ENCODE results near the gene SLFN5. TPM values are rescaled to one million over a fixed set of nuclear protein-coding genes. Genes with fewer than 3 reads are reported as not detected.

The SLFN5 gene
- total and polyA plus RNA-seq, 2 of the 4 experiments (the other 2 are of a cell fraction), result 13.0 to 48.9 TPM

Other genes with a start within 250 kb of the SLFN5 start
- gene RFFL, start 179.4 kb upstream of the SLFN5 start, total RNA-seq (2012; rRNA removed), result 19.2 and 20.8 TPM in 2 replicates
- gene RFFL, start 179.4 kb upstream of the SLFN5 start, polyA plus RNA-seq (2012; rRNA removed), result 9.9 and 11.6 TPM in 2 replicates
- gene RAD51D, start 123.2 kb upstream of the SLFN5 start, total RNA-seq (2012; rRNA removed), result 9.7 and 12.7 TPM in 2 replicates
- gene RAD51D, start 123.2 kb upstream of the SLFN5 start, polyA plus RNA-seq (2012; rRNA removed), result 8.8 and 10.8 TPM in 2 replicates
- gene FNDC8, start 121.5 kb upstream of the SLFN5 start, total RNA-seq (2012; rRNA removed), result not detected in 2 replicates
- gene FNDC8, start 121.5 kb upstream of the SLFN5 start, polyA plus RNA-seq (2012; rRNA removed), result not detected in 2 replicates
- 23.7 and 24.4 TPM in 2 replicates for gene NLE1, start 100.8 kb upstream of the SLFN5 start, total RNA-seq (2012; rRNA removed)
- gene NLE1, start 100.8 kb upstream of the SLFN5 start, polyA plus RNA-seq (2012; rRNA removed), result 18.0 and 18.6 TPM in 2 replicates
- gene UNC45B, start 95.3 kb upstream of the SLFN5 start, total RNA-seq (2012; rRNA removed), result not detected in 2 replicates
- not detected in 2 replicates for gene UNC45B, start 95.3 kb upstream of the SLFN5 start, polyA plus RNA-seq (2012; rRNA removed)
- not detected in 2 replicates for gene SLC35G3, start 48.7 kb upstream of the SLFN5 start, total RNA-seq (2012; rRNA removed)
- not detected in 2 replicates for gene SLC35G3, start 48.7 kb upstream of the SLFN5 start, polyA plus RNA-seq (2012; rRNA removed)
- gene SLFN11, start 130.5 kb downstream of the SLFN5 start, total RNA-seq (2012; rRNA removed), result 114 and 144 TPM in 2 replicates
- 25.4 and 29.9 TPM in 2 replicates for gene SLFN11, start 130.5 kb downstream of the SLFN5 start, polyA plus RNA-seq (2012; rRNA removed)
- gene SLFN12, start 189.4 kb downstream of the SLFN5 start, total RNA-seq (2012; rRNA removed), result 38.9 and 48.6 TPM in 2 replicates
- gene SLFN12, start 189.4 kb downstream of the SLFN5 start, polyA plus RNA-seq (2012; rRNA removed), result 13.5 and 16.6 TPM in 2 replicates
- 2.5 and 3.9 TPM in 2 replicates for gene SLFN13, start 205.7 kb downstream of the SLFN5 start, total RNA-seq (2012; rRNA removed)
- 1.4 and 1.7 TPM in 2 replicates for gene SLFN13, start 205.7 kb downstream of the SLFN5 start, polyA plus RNA-seq (2012; rRNA removed)